GM12801 (cell line): ENCODE data around the gene NKD1.

Experiments used
- TF ChIP-seq, protein P1 (sequence below): IDR thresholded peaks from one replicate; pipeline ENCODE4 v1.5.1; 2011; ENCODE audit warnings: control low read depth; ENCODE audit not compliant: insufficient read length; ENCODE audit errors: extremely low read depth

NKD1 gene

DNA sequence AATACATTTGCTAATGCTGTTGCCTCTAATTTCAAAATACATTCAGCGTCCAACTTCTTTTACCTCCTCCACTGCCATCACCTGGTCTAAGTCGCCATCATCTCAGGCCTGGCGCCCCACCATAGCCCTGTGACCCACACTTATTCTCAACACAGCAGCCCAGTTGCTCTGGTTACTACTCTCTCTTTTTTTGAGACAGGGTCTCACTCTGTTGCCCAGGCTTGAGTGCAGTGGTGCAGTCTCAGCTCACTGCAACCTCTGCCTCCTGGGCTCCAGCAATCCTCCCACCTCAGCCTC, 7.5 kb upstream of the NKD1 start:
- TF ChIP-seq, protein P1, sequence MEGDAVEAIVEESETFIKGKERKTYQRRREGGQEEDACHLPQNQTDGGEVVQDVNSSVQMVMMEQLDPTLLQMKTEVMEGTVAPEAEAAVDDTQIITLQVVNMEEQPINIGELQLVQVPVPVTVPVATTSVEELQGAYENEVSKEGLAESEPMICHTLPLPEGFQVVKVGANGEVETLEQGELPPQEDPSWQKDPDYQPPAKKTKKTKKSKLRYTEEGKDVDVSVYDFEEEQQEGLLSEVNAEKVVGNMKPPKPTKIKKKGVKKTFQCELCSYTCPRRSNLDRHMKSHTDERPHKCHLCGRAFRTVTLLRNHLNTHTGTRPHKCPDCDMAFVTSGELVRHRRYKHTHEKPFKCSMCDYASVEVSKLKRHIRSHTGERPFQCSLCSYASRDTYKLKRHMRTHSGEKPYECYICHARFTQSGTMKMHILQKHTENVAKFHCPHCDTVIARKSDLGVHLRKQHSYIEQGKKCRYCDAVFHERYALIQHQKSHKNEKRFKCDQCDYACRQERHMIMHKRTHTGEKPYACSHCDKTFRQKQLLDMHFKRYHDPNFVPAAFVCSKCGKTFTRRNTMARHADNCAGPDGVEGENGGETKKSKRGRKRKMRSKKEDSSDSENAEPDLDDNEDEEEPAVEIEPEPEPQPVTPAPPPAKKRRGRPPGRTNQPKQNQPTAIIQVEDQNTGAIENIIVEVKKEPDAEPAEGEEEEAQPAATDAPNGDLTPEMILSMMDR = no peak

DNA sequence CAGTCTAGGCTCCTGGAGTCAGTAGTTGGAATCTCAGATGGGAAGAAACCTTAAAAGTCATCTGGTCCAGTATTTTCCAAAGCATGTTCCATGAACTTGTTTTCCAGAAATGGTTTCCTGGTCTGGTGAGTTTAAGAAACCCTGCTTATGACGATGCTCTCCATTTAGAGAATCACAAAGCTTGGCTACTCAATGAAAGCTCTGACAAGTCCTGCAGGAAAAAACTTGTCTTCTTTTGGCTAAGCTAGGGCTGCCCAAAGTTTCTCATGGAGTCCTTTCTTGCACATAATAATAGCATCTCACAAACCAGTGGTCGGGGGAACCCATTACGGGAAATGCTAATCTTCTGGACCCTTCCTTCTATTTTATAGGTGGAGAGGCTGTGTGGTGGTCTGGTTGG, 5.5 kb upstream of the NKD1 start:
- TF ChIP-seq, protein P1 = no peak

DNA sequence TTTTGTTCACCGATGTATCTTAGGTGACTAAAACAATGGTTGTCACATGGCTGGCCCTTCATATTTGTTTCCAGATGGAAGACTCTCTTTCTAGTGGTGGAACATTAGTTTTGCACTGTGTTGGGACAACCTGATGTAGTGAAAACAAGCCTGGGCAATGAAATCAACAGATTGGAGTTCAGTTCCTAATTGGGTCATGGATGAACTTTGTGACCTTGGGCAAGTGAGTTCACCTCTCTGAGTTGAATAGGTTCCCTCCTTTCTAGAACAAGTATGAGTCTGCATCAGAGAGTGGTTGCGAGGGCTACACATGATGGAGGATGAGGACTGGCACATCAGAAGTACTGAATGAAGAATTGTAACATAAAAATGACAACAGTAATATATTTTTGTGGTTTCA, 2.1 kb upstream of the NKD1 start:
- TF ChIP-seq, protein P1 = no peak

DNA sequence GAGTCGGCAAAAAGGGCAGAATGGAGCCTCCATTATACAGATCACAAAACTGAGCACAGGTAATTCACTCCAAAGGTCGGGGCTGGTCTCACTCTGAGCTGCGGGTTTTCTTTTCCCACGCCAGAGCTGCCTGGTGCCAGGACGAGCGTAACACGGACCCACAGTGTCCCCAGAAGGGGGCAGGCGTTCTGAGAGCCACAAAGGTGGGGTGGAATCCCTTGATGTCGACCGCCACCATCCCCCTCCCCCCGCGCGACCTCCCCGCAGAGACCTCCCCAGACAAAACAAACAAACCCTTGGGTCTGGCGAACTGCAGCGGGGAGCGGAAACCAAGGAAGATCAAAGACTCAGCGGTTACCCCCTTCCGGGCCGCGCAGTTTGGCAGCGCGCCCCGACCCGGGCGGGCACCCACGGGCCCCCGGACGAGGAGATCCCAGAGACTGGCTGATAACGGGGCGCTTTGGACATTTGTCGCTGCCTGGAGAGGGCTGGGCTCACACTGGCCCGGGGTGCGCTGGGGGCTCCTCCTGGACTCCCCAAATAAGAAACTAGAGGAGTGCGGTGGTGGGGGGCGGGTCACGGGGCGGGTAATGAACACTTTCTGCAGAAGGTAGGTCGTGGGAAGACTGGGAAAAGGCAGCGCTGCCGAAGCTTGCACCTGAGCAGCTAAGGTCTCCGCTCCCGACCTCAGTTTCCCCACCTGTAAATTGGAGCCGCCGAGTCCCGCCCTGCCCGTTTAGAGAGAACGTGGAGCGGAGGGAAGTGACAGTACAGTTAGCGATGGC, 664 bp upstream of the NKD1 start:
- TF ChIP-seq, protein P1 = no peak

DNA sequence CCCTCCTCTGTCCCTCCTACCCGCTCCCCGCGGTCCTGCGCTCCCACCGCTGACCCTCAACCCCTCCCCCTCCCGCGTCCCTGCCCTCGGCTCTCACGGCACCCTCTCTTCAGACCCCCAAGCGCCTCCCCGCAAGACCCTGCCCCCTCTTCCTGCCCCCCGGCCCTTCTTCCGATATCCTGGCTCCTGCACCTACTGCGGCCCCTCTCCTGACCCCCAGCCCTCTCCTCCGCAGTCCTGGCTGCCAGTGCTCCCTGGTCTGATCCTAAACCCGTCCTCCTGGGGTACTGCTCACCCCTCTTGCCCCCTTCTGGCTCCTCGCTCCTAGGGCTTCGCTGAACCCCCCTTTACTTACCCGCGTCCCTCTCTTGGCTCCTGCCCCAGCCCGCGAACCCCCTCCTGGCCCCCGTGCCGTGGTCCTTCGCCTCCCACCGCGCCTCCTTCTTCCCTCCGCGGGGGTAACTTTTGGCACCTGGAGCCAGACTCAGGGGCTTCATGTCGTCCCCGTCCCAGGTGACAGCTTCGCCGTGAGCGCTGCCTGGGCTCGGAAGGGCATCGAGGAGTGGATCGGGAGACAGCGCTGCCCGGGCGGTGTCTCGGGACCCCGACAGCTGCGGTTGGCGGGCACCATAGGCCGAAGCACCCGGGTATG, 839 bp downstream of the NKD1 start:
- TF ChIP-seq, protein P1 = no peak

DNA sequence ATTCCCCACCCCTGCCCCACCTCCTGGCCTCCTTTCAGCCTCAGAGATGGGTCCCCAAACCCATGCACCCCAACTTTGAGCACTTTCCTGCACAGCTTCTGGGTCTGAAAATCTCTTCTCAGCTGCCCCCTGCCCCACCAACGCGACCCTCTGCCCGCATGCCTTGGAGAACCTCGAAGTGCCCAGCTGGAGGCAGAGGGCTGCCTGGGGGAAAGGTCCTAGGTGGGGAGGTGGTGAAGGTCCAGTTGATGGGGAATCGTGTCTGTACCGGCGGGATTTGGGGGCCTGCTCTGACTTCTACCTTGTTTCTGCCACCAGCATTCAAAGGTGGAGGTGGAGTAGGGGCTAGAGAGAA, 1.3 kb downstream of the NKD1 start:
- TF ChIP-seq, protein P1 = no peak

DNA sequence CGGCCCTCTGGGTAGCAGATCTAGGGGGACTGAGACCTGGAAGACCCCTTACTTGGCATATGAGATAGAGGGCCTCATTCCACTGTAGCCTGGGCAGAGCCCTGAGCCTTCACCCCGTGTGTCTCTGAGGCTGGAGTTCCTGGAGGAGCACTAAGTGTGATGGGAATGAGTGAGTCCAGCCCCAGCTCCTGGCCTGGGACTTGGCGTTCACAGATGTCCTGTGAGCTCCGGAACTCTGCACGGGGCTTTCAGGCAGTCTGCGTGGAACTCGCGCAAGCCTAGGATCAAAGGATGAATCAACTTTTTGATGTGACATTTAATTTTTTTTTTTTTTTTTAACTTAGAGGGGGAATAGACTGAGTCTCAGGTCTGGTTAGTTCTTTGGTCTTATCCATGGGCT, 1.8 kb downstream of the NKD1 start:
- TF ChIP-seq, protein P1 = no peak
